WTC11 (cell line): ENCODE results near the gene DENND1B. TPM values are rescaled to one million over a fixed set of nuclear protein-coding genes. Genes with fewer than 3 reads are reported as not detected.

Experiments used
- ATAC-seq: fragments of 200-7000 bp; cut with Tn5 transposase; 2 replicates; pipeline ENCODE4 v1.10.0; 2021; ENCODE audit warnings: mild to moderate bottlenecking, moderate library complexity
- CTCF ChIA-PET: fragments of 300-600 bp; sonication (Branson Sonifier 250); formaldehyde crosslinking; loops from one replicate; lab custom pipeline; 2021; ENCODE audit warnings: antibody characterized with exemption; lab: Charles Lee
- POLR2A ChIA-PET: fragments of 350-600 bp; sonication (Branson Sonifier 250); formaldehyde crosslinking; loops from one replicate; lab custom pipeline; 2021; ENCODE audit warnings: antibody characterized with exemption; lab: Charles Lee
- DNase-seq: peaks from one replicate; pipeline ENCODE4 v3.0.0; 2021; ENCODE audit warnings: low spot score
- H3K27ac Mint-ChIP-seq: 2 replicates; pipeline ENCODE4 v1.8.0; 2021; ENCODE audit warnings: mixed read lengths
- H3K27me3 Mint-ChIP-seq: 2 replicates; pipeline ENCODE4 v1.8.0; 2021; ENCODE audit warnings: low read depth, mild to moderate bottlenecking, moderate library complexity, mixed read lengths
- H3K36me3 Mint-ChIP-seq: 2 replicates; pipeline ENCODE4 v1.8.0; 2021; ENCODE audit warnings: mixed read lengths
- H3K4me1 Mint-ChIP-seq: 2 replicates; pipeline ENCODE4 v1.8.0; 2022; ENCODE audit warnings: mixed read lengths
- H3K4me3 Mint-ChIP-seq: 2 replicates; pipeline ENCODE4 v1.8.0; 2021; ENCODE audit warnings: mild to moderate bottlenecking, moderate library complexity, mixed read lengths
- H3K9me3 Mint-ChIP-seq: 2 replicates; pipeline ENCODE4 v1.8.0; 2021; ENCODE audit warnings: mixed read lengths
- FOXK1 ChIP-seq: sonication (generic); formaldehyde crosslinking; IDR thresholded peaks from 2 replicates; pipeline ENCODE4 v1.8.0; 2022; ENCODE audit warnings: mild to moderate bottlenecking, moderate library complexity, missing genetic modification reagents
- PRRX2 ChIP-seq: fragments of 250-450 bp; sonication (Bioruptor Pico); IDR thresholded peaks from 2 replicates; pipeline ENCODE4 v1.8.0; 2021; ENCODE audit warnings: mild to moderate bottlenecking
- SMAD3 ChIP-seq: sonication (generic); formaldehyde crosslinking; IDR thresholded peaks from 2 replicates; pipeline ENCODE4 v1.8.0; 2022; ENCODE audit warnings: missing genetic modification reagents, mild to moderate bottlenecking, borderline replicate concordance
- total RNA-seq: library from RNA; stranded (reverse); gene quantifications from 3 replicates; pipeline ENCODE4 v1.2.3, GENCODE V29; 2021
- TF ChIP-seq, protein P1 (sequence below): sonication (generic); formaldehyde crosslinking; IDR thresholded peaks from 2 replicates; pipeline ENCODE4 v1.8.0; 2023; ENCODE audit warnings: missing genetic modification reagents, mild to moderate bottlenecking, borderline replicate concordance
- TF ChIP-seq, protein P2 (sequence below): sonication (generic); formaldehyde crosslinking; IDR thresholded peaks from 2 replicates; pipeline ENCODE4 v1.8.0; 2023; ENCODE audit warnings: missing genetic modification reagents
- TF ChIP-seq, protein P3 (sequence below): fragments of 250-450 bp; sonication (Bioruptor Pico); IDR thresholded peaks from 2 replicates; pipeline ENCODE4 v1.9.0; 2021; ENCODE audit warnings: mild to moderate bottlenecking, borderline replicate concordance
- TF ChIP-seq, protein P4 (sequence below): sonication (generic); formaldehyde crosslinking; IDR thresholded peaks from 2 replicates; pipeline ENCODE4 v1.8.1; 2023; ENCODE audit warnings: mild to moderate bottlenecking, missing genetic modification reagents, moderate library complexity
- TF ChIP-seq, protein P5 (sequence below): sonication (generic); formaldehyde crosslinking; IDR thresholded peaks from 2 replicates; pipeline ENCODE4 v1.8.1; 2023; ENCODE audit warnings: mild to moderate bottlenecking, missing genetic modification reagents, borderline replicate concordance
- TF ChIP-seq, protein P6 (sequence below): sonication (generic); formaldehyde crosslinking; IDR thresholded peaks from 2 replicates; pipeline ENCODE4 v1.8.0; 2022; ENCODE audit warnings: mild to moderate bottlenecking, missing genetic modification reagents
- TF ChIP-seq, protein P7 (sequence below): sonication (generic); formaldehyde crosslinking; IDR thresholded peaks from 2 replicates; pipeline ENCODE4 v1.8.1; 2022; ENCODE audit warnings: missing genetic modification reagents, borderline replicate concordance

Gene DENND1B
- total RNA-seq, 1 experiment from 2014 or later = 4.3 TPM

DNA sequence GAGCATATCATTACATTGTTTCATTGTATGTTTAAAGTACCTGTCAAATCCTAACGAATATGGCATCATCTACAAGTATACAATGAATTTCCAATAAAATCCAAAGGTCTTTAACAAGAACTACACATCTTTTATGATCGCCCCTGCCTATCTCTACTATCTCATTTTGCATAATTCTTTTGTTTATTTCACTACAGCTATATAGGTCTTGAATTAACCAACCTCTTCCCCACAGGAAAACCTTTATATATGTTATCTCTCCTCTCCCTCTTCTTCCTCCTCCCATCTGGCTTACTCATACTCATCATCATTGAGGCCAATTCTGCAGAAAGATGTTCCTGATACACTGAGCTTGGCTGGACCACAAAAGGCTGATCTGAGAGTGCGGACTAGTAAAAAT lies 175.5 kb downstream of the DENND1B start (continued):
- TF ChIP-seq, protein P1, sequence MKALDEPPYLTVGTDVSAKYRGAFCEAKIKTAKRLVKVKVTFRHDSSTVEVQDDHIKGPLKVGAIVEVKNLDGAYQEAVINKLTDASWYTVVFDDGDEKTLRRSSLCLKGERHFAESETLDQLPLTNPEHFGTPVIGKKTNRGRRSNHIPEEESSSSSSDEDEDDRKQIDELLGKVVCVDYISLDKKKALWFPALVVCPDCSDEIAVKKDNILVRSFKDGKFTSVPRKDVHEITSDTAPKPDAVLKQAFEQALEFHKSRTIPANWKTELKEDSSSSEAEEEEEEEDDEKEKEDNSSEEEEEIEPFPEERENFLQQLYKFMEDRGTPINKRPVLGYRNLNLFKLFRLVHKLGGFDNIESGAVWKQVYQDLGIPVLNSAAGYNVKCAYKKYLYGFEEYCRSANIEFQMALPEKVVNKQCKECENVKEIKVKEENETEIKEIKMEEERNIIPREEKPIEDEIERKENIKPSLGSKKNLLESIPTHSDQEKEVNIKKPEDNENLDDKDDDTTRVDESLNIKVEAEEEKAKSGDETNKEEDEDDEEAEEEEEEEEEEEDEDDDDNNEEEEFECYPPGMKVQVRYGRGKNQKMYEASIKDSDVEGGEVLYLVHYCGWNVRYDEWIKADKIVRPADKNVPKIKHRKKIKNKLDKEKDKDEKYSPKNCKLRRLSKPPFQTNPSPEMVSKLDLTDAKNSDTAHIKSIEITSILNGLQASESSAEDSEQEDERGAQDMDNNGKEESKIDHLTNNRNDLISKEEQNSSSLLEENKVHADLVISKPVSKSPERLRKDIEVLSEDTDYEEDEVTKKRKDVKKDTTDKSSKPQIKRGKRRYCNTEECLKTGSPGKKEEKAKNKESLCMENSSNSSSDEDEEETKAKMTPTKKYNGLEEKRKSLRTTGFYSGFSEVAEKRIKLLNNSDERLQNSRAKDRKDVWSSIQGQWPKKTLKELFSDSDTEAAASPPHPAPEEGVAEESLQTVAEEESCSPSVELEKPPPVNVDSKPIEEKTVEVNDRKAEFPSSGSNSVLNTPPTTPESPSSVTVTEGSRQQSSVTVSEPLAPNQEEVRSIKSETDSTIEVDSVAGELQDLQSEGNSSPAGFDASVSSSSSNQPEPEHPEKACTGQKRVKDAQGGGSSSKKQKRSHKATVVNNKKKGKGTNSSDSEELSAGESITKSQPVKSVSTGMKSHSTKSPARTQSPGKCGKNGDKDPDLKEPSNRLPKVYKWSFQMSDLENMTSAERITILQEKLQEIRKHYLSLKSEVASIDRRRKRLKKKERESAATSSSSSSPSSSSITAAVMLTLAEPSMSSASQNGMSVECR (CRISPR knock-in tag) = no peak
- TF ChIP-seq, protein P2, sequence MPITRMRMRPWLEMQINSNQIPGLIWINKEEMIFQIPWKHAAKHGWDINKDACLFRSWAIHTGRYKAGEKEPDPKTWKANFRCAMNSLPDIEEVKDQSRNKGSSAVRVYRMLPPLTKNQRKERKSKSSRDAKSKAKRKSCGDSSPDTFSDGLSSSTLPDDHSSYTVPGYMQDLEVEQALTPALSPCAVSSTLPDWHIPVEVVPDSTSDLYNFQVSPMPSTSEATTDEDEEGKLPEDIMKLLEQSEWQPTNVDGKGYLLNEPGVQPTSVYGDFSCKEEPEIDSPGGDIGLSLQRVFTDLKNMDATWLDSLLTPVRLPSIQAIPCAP = no peak
- TF ChIP-seq, protein P3, sequence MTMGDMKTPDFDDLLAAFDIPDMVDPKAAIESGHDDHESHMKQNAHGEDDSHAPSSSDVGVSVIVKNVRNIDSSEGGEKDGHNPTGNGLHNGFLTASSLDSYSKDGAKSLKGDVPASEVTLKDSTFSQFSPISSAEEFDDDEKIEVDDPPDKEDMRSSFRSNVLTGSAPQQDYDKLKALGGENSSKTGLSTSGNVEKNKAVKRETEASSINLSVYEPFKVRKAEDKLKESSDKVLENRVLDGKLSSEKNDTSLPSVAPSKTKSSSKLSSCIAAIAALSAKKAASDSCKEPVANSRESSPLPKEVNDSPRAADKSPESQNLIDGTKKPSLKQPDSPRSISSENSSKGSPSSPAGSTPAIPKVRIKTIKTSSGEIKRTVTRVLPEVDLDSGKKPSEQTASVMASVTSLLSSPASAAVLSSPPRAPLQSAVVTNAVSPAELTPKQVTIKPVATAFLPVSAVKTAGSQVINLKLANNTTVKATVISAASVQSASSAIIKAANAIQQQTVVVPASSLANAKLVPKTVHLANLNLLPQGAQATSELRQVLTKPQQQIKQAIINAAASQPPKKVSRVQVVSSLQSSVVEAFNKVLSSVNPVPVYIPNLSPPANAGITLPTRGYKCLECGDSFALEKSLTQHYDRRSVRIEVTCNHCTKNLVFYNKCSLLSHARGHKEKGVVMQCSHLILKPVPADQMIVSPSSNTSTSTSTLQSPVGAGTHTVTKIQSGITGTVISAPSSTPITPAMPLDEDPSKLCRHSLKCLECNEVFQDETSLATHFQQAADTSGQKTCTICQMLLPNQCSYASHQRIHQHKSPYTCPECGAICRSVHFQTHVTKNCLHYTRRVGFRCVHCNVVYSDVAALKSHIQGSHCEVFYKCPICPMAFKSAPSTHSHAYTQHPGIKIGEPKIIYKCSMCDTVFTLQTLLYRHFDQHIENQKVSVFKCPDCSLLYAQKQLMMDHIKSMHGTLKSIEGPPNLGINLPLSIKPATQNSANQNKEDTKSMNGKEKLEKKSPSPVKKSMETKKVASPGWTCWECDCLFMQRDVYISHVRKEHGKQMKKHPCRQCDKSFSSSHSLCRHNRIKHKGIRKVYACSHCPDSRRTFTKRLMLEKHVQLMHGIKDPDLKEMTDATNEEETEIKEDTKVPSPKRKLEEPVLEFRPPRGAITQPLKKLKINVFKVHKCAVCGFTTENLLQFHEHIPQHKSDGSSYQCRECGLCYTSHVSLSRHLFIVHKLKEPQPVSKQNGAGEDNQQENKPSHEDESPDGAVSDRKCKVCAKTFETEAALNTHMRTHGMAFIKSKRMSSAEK = no peak
- TF ChIP-seq, all 79 proteins: peak for 0

DNA sequence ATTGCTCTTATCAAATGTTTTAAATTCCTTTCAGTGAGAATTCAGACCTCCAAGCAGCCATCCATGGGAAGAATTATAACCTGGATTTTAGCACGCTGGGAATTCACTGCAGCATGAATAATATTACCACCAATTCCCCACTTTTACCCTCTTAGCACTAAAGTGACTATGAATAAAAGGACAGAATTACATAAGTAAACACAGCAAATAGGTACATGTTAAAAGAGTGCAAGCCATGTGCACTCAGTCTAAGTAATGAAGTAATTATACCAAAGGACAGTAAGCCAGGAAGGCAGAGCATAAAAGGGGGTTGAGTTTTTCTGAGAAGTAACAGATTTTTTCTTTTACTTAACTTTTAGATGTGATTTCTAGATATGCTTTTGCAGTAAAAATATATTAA lies 176.3 kb downstream of the DENND1B start:
- Mint-ChIP-seq H3K4me3 (no peak overlapping the region), H3K27ac (no peak overlapping the region; the same call in 1 of the 2 replicates), H3K36me3 (no peaks in the 10 kb centered on the region), H3K9me3 (no peaks in the 10 kb centered on the region)
- no peak for DNase-seq
- CTCF ChIA-PET = no interaction called here
- POLR2A ChIA-PET = no interaction called here
- TF ChIP-seq, protein P4, sequence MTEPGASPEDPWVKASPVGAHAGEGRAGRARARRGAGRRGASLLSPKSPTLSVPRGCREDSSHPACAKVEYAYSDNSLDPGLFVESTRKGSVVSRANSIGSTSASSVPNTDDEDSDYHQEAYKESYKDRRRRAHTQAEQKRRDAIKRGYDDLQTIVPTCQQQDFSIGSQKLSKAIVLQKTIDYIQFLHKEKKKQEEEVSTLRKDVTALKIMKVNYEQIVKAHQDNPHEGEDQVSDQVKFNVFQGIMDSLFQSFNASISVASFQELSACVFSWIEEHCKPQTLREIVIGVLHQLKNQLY (CRISPR knock-in tag) = no peak
- TF ChIP-seq, protein P5, sequence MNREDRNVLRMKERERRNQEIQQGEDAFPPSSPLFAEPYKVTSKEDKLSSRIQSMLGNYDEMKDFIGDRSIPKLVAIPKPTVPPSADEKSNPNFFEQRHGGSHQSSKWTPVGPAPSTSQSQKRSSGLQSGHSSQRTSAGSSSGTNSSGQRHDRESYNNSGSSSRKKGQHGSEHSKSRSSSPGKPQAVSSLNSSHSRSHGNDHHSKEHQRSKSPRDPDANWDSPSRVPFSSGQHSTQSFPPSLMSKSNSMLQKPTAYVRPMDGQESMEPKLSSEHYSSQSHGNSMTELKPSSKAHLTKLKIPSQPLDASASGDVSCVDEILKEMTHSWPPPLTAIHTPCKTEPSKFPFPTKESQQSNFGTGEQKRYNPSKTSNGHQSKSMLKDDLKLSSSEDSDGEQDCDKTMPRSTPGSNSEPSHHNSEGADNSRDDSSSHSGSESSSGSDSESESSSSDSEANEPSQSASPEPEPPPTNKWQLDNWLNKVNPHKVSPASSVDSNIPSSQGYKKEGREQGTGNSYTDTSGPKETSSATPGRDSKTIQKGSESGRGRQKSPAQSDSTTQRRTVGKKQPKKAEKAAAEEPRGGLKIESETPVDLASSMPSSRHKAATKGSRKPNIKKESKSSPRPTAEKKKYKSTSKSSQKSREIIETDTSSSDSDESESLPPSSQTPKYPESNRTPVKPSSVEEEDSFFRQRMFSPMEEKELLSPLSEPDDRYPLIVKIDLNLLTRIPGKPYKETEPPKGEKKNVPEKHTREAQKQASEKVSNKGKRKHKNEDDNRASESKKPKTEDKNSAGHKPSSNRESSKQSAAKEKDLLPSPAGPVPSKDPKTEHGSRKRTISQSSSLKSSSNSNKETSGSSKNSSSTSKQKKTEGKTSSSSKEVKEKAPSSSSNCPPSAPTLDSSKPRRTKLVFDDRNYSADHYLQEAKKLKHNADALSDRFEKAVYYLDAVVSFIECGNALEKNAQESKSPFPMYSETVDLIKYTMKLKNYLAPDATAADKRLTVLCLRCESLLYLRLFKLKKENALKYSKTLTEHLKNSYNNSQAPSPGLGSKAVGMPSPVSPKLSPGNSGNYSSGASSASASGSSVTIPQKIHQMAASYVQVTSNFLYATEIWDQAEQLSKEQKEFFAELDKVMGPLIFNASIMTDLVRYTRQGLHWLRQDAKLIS (CRISPR knock-in tag) = no peak
- TF ChIP-seq FOXK1 (no peak), SMAD3 (CRISPR knock-in tag) (no peak), PRRX2 (no peak)
- TF ChIP-seq, protein P6, sequence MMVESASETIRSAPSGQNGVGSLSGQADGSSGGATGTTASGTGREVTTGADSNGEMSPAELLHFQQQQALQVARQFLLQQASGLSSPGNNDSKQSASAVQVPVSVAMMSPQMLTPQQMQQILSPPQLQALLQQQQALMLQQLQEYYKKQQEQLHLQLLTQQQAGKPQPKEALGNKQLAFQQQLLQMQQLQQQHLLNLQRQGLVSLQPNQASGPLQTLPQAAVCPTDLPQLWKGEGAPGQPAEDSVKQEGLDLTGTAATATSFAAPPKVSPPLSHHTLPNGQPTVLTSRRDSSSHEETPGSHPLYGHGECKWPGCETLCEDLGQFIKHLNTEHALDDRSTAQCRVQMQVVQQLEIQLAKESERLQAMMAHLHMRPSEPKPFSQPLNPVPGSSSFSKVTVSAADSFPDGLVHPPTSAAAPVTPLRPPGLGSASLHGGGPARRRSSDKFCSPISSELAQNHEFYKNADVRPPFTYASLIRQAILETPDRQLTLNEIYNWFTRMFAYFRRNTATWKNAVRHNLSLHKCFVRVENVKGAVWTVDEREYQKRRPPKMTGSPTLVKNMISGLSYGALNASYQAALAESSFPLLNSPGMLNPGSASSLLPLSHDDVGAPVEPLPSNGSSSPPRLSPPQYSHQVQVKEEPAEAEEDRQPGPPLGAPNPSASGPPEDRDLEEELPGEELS (CRISPR knock-in tag) = no peak
- TF ChIP-seq, protein P7, sequence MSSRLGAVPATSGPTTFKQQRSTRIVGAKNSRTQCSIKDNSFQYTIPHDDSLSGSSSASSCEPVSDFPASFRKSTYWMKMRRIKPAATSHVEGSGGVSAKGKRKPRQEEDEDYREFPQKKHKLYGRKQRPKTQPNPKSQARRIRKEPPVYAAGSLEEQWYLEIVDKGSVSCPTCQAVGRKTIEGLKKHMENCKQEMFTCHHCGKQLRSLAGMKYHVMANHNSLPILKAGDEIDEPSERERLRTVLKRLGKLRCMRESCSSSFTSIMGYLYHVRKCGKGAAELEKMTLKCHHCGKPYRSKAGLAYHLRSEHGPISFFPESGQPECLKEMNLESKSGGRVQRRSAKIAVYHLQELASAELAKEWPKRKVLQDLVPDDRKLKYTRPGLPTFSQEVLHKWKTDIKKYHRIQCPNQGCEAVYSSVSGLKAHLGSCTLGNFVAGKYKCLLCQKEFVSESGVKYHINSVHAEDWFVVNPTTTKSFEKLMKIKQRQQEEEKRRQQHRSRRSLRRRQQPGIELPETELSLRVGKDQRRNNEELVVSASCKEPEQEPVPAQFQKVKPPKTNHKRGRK (CRISPR knock-in tag) = no peak
- TF ChIP-seq, all 79 proteins: peak for 0
- peaks cover 9% of the 10 kb centered on the region for H3K4me1 Mint-ChIP-seq
- H3K27me3 Mint-ChIP-seq = no peaks in the 10 kb centered on the region
- ATAC-seq = no peak
